HG02938 (cell line): Measurements from ENCODE around the gene FBXL5.

Experiments used
- ATAC-seq: cut with Tn5 transposase; IDR thresholded peaks from one replicate; pipeline ENCODE4 v1.9.1; 2021; ENCODE audit warnings: mild to moderate bottlenecking, moderate library complexity; ENCODE audit not compliant: unreplicated experiment

FBXL5 gene

DNA sequence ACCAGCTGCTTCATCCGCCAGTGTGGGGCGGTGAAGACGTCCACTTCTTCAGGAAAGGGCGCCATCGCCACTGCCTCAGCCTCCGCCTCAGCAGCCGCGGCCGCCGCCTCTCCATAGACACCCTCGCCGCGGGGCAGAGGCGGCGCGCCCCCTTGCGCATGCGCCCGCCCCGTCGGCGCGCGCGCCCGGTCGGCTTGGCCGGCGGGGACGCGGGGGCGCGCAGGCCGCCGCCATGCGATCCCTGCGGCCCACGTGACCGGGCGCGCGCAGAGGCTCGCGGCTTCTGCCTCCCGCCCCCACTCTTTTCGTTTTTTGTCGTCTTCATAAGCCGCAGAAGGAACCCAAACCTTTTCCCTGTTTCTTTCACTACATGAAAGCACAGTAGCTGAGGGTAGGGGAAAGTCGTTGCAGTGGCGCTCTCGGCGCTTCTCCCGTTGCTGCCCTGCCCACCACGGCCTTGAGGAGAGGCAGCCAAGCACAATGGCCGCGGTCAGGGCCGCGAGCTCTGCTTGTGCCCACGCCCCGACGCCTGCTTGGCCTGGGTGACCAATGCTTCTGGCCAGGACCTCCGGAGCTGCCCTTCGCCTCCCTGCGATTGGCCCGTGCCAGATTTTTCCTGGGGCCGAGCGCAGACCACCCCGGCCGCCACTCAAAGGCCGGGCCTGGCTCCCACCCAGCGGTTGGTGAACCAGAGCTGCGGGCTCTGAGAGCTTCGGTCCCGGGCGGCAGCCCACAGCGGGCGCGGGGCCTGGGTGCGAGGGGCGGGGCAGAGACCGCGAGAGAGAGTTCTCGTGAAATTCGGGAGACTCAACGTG lies at the start of gene FBXL5:
FBXL5 (minus strand) TSS at position 135 of the 815 bp plus-strand sequence; CDS start at position 65, 70 bp downstream.
- peak; percentile 58 for ATAC-seq

GRCh38 chr4:15704129-15704528 lies 49.0 kb upstream of the FBXL5 start:
- ATAC-seq: no peak

- ATAC-seq: no peak
Measured at GRCh38 chr4:15703439-15703838, 48.3 kb upstream of the FBXL5 start.

DNA sequence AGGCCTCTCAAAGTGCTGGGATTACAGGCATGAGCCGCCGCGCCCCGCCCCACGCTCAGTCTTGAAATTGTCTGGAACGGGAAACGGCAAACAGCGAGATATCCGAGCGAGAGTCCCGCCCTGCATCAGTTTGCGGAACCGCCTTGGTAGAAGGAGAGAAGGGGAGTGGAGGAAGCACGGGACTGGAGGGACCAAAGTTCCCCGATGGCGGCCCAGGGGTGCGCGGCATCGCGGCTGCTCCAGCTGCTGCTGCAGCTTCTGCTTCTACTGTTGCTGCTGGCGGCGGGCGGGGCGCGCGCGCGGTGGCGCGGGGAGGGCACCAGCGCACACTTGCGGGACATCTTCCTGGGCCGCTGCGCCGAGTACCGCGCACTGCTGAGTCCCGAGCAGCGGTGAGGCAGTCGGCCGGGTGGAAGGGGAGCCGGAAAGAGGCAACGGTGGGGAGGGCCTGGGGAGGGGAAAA lies 47.8 kb upstream of the FBXL5 start, which contains the start of gene BST1:
BST1 (plus strand) TSS at position 125 of the 463 bp plus-strand sequence; CDS start at position 205, 80 bp downstream.
- no peak for ATAC-seq

DNA sequence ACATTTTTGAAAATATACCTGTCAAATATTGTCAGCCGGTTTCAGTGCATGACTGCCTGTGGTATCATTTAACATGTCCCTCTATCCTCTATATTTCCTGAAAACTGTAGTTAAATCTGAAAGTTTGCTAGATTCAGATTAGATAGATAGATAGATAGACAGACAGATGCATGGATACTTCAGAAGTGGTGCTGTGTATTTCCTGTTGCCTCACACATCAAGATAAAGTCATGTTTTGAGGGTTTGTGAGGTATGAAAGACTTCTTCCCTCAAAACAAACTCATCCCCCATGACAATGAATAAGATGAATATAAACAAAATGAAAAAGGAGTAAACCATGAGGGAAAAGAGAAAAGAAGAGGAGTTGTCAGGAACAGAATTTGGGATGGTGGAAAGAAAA lies 41.7 kb upstream of the FBXL5 start:
- no peak for ATAC-seq

DNA sequence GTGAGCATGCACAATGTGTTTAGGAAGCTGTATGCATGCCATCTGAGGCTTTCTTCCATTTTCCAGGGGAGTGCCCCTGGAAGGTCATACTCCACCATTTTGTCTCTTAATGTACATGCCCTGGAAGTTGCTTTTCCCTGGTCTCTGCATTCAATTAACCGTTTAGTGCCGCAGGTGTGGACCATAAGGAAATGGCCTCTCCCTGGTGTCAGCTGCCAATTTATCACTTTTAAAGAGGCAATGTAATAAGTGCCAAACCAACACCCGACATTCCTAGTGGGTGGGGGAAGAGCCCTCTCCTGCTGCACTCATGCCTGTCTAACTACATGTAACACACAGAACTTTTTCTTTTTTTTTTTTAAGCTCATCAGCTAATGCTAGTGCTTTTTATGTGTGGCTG lies 40.6 kb upstream of the FBXL5 start:
- ATAC-seq: no peak

- ATAC-seq: no peak
Measured at GRCh38 chr4:15695240-15695699, 40.1 kb upstream of the FBXL5 start.

- no peak for ATAC-seq
Measured at GRCh38 chr4:15694431-15694830, 39.3 kb upstream of the FBXL5 start.

- no peak for ATAC-seq
Measured at GRCh38 chr4:15692602-15693001, 37.4 kb upstream of the FBXL5 start.

GRCh38 chr4:15691346-15692135 lies 36.4 kb upstream of the FBXL5 start:
- ATAC-seq: no peak

DNA sequence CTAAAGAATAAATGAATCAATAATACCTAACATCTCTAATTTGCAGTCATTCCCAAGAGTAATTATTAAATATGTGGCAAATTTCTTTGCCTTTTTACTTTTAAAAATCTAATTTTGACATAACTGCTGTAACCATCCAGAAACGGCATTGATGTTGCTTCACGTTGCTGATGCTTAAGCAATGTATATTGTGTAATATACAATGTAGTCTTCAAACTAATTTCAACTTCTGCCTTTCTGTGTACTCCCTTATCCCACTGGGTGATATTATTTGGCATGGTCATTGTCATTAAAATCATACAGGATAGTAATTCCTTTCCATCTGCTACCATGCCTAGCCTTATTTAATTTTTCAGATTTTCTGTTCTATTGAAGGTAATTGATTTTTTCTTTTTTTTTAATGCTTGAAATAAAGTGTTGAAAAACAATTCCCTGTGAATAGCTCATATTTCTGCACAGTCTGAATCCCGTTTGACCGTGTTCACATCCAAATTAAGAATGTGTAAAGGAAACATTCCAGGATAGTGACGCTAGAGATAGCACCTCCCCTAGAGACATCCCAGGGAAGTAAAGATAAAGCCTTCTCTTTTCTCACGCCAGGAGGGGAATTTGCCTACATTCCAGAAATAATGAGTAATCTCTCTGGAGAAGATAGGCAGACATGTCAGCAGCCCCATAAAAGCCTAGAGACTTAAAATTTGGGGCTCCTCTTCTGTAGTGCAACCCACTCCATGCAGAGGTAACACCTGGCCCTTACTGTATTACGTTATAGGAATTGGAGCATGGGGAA lies 35.1 kb upstream of the FBXL5 start:
- ATAC-seq: no peak

DNA sequence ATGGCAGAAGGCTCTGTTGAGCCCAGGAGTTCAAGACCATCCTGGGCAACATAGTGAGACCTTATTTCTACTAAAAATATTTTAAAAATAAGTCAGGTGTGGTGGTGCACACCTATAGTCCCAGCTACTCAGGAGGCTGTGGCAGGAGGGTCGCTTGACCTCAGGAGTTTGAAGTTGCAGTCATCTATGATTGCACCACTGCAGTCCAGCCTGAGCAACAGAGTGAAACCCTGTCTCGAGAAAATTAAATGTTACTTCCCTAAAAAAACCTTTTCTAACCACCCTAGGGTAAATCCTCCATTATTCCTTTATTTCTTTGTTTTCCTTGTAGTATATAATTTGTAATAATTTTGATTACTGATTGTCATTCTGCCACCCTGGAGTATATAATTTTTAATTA lies 34.4 kb upstream of the FBXL5 start:
- ATAC-seq: no peak

DNA sequence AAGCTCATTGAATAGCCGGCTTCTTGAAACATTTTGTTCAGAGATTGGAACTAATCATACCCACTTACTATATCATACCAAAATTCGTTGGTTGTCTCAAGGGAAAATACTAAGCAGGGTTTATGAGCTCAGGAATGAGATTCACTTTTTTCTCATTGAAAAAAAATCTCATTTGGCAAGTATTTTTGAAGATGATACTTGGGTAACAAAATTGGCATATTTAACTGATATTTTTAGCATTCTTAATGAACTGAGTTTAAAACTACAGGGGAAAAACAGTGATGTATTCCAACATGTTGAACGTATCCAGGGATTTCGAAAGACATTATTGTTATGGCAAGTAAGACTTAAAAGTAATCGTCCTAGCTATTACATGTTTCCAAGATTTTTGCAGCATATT lies 32.9 kb upstream of the FBXL5 start:
- ATAC-seq: no peak

DNA sequence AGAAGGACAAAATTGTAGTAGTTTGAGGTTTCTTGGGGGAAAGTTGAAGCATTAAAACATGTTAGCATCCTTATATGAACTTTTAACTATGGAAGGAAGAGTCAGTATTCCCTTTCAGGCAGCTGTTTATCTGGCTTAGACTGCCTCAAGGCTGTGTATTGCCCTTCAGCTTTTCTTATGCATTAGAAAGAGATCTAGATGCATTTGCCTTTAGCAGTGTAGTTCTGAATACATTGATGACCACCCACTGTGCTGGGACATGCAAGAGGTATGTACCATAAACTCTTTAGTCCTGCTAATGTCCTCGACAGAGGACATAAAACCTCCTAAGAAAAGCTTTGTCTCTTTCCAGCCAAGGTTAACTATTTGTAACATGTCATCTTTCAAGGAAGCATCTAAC lies 29.3 kb upstream of the FBXL5 start:
- ATAC-seq: no peak

GRCh38 chr4:15683143-15683495 lies 28.0 kb upstream of the FBXL5 start:
- no peak for ATAC-seq

DNA sequence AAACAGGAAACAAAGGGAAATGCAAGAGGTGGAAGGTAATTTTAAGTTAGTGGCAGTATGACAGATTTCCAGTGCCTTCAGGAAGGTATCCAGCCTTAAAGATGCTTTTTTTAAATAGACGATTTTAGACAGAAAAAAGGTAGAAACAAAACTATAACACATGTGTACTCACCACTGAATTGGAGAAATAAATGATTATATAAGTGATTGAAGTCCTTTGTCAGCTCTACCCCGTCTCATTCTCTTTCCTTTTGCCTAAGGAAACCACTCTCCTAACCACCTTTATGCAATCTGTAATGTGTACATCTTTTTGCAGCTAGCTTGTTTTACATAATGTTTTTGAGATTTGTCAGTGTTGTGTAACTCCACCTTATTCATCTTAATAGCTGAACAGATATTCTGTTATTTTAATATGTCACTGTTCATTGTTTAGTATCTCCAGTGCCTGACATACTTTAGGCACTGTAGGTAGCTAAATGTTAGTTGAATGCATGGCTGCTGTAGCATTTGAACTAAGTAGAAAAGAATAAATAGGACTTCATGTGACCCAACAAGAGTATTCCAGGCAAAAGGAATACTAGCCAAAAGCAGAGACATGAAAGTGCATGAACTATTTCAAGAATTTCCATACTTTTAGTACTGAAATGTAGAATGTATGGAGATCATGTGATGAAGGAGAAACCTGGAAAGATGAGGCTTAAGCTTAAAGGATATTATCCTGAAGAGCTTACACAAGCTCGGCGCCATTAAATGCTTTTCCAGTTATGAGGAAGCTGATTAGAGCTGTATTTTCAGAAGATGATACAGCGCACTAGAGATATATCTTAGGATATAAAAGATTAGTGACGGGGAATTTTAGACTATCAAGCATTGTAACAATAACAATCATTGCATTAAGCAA lies 27.3 kb upstream of the FBXL5 start:
- ATAC-seq: peak; percentile 3

DNA sequence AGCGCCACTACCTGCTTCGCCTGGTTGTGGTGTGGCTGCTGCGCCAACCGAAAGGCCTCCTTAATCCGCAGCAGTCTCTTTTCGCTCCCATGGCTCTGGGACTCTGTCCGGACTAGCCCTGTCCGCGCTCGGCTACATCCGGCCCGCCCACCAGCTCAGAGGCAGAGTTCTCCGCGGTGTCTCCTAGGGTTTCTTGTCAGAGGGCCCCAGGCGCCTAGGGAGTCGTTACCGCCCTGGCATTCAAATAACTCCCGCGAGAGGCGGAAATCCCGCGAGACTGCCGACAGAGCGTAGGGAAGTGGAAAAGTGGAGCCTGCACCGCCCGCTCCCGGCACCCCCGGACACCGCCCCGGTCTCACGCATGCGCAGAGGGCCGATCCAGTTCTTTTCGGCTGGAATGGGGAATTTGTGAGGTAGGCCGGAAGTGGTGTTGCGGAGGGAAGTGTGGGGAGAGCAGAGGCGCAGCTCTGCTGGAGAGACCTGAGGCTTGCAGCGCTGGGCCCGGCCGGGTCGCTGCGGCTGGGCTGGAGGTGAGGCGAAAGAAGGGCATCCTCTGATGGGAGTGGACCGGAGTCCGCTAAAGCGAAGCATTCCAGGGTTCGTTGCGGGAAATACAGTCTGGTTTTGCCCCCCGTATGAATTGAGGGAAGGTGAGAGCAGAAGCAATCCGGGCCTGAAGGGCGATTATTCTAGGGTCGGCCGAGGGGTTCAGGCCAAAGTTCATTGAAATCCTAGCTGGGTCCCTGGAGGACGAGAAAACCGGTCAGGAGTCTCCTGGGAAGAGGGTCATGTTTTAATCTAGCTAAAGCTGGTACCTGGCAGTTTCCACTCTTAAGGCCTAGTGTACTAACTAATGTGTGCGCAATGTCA lies 26.4 kb upstream of the FBXL5 start, which contains the start of gene FAM200B:
FAM200B (plus strand) TSS at position 456 of the 870 bp plus-strand sequence. CDS start 5,151 bp downstream, outside the sequence.
- peak; percentile 88 for ATAC-seq

DNA sequence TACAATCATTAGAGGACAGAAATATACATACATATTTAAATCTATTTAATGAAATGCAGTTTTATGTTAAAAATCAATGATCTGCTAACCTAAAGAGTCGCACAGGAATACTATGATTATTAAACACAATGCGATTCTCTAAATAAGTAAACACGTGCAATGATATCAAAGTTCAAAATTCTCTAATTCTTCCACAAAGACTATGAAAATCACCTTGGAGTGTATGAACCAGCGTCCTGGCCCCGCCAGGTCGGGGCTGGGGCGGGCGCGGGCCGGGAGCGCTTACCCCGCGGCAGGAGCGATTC lies 25.9 kb upstream of the FBXL5 start:
- ATAC-seq: no peak

- no peak for ATAC-seq
Measured at GRCh38 chr4:15677507-15677988, 22.4 kb upstream of the FBXL5 start.
